GOT3 (cell line): ENCODE data around the gene DIP2B.

ENCODE experiments used
- DNase-seq: peaks from one replicate; lab custom pipeline; 2025; ENCODE audit warnings: mixed read lengths; lab: John Stamatoyannopoulos, UW

The DIP2B gene

DNA sequence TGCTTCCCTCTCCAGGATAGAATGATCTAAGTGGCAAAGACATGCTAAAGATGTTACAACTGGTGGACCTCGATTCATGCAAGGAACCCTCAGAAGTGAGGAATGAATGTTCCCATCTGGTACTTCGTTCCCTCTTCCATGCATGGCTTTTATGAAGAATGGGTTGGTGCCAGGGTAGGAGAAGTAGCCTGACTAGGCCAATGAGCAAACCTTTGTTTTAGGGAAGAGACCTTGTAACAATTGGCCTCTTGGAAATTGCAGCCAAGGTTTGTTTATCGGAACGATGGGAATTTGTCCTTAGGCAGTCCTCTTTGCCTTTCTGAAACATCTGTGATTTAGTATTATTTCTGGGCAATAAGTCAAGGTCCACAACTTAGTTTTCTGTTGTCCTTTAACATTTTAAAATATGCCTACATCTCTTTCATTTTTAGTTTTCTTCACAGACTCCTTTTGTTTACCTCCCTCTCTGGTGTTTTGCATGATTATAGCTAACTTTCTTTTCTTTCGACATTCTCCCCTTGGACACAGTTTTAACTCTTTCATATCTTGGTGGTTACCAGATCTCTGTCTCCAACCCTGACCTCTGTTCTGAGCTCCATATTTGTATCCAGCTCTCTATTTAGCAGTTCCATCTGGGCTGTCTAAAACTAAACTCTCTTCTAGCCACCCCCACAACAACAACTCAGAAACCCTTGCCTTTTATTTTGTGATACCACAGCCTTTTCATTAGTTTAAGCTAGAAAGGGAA is 70.0 kb downstream of the DIP2B start:
- no peak for DNase-seq

DNA sequence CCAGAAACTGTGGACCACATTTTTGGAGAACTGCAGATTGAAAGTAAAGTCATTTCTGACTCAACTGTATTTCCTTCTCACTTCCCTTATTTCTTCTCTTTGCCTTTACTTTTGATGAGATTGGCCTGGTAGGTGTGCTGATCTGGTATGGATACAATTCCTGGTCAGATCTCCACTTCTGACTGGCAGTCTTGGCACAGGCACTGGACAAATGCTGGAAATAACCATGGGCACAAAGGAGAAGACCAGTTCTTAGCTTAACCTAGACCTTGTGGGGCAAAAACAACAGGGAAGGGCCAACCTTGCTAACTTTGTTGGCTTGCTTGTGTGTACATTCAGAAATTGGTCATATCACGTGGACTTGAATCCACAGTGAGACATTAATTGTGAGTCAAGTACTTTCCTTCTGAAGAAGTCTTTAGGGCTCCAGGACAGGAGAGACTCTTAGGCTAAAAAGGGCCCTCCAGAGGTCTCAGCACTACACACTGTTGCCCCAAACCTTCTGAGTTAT is 75.0 kb downstream of the DIP2B start:
- DNase-seq, result no peak

DNA sequence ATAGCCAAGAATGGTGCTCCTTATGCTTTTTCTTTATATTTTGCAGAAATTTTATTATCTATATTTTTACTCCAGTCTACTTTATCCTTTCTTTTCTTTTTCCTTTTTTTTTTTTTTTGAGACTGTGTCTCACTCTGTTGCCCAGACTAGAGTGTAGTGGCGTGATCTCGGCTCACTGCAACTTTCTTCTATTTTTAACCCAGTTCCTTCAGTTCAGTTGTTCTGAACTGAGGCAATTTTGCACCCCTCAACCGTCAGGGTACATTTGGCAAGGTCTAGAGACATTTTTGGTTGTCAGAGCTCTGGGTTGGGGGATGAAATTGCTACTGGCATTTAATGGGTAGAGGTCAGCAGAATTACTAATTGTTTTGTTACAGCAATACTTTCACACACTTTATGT is 75.7 kb downstream of the DIP2B start:
- no peak for DNase-seq

DNA sequence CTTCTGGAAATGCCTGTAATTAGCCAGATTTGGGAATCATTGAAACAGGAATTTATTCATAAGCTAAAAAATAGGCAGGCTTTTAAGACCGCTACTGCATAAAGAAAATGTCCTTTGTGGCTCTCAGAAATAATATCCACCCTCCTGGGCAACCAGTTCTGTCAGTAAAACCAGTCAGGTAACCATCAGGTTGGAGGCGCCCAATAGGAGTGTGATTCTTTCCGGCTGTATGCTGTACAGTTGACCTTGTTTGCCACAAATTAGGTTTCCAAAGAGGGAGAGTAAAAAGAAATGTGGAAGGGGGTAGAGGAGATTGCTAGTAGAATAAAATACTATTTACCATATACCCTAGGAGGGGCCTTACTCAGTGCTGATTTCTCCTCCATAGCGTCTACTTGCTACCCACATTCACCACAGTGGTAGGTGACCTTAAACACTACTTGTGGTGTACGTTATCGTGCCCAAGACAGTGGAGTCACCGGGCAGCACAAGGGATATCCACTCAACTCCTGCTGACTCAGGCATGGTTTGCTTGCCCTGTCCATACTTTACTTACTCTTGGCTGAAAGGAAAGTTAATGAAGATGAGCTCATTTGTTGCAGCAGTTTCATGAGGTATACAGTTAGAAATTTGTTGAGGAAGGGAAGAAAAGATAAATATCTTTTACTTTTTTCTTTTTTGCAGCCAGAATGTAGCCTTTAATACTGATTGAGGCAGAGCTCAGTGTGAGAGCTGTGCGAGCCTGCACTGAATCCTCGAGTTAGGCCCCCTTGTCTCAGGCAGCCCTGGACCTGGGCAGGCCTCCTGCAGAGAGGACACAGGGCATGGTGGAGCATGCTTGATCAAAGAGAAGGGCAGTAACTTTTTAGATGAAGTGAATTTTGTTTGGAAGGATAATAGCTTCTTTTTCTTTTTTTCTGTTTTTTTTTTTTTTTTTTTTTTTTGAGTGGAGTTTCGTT is 76.7 kb downstream of the DIP2B start:
- DNase-seq, result no peak

DNA sequence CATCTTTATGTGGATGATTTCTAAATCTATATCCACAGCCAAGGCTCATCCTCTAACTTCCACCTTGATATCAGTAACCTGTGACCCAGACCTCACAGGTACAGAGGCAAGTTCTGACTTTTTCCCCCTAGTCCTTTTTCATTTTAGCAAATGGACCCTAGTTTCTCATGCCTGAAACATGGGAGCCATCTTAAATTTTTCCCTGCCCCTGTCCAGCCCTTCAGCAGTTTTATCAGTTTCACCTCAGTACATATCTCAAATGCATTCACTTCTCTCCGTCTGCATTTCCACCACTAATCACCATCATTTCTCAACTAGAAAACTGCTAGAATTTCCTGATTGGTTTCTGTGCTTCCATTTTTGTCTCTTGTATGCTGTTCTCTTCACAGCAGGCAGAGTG is 79.3 kb downstream of the DIP2B start:
- DNase-seq, result no peak

DNA sequence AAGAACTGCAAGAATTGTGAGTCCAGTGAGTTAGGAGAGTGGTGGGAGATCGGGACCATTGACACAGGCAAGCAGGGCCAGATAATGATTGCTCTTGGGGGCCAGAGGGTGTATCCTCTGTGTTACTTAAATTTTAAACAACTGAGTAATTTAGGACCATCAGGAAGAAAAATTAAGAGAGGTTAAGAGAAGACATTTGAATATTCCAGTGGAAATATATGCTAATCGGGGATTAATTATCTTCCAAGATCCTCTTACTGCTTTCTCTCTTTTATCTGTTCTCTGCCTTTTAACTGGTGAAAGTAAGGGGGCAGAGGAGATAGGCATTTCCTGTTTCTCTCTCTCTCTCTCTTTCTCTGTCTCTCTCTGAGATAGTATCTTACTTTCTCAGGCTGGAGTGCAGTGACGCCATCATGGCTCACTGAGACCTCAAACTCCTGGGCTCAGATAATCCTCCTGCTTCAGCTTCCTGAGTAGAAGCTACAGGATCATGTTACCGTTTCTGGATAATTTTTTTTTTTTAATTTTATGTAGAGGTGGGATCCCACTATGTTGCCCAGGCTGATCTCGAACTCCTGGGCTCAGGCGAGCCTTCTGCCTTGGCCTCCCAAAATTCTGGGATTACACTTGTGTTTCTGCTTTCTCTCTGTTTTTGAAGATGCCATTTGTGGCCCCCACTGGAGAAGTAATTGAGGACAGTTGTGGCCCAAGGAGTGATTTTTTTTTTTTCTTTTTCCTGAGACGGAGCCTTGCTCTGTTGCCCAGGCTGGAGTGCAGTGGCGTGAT is 85.1 kb downstream of the DIP2B start:
- no peak for DNase-seq

DNA sequence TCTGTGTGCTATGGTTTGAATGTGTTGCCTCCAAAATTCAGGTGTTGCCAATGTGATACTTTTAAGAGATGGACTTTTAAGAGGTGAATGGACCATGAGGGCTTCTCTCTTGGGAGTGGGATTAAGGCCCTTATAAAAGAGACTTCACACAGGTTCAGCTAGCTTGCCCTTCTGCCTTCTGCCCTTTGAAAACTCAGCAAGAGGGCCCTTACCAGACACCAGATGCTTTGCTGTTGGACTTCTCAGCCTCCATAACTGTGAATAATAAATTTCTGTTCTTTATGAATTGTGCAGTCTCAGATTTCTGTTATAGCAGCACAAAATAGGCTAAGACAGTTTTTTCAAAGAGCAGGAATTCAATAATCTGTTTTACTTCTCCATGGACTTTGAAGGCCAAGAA is 86.1 kb downstream of the DIP2B start:
- DNase-seq, result no peak

DNA sequence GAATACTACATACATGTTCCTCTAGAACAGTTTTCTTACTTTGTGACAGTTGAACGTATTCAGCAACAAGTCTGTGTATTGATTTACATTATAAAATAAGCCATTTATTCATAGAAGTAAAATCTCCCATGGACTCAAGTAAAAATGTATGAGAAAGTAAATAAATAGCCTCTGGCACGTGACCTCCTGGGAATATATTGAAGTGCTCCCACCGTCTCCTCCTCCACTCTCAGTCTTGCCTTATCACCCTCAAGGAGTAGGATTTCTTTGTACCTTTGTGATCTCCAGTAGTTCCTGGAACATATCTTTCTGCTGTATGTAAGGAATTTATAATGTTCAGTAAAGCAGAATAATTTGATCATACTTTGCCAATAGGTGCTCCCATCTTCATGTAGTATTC is 90.9 kb downstream of the DIP2B start:
- no peak for DNase-seq

DNA sequence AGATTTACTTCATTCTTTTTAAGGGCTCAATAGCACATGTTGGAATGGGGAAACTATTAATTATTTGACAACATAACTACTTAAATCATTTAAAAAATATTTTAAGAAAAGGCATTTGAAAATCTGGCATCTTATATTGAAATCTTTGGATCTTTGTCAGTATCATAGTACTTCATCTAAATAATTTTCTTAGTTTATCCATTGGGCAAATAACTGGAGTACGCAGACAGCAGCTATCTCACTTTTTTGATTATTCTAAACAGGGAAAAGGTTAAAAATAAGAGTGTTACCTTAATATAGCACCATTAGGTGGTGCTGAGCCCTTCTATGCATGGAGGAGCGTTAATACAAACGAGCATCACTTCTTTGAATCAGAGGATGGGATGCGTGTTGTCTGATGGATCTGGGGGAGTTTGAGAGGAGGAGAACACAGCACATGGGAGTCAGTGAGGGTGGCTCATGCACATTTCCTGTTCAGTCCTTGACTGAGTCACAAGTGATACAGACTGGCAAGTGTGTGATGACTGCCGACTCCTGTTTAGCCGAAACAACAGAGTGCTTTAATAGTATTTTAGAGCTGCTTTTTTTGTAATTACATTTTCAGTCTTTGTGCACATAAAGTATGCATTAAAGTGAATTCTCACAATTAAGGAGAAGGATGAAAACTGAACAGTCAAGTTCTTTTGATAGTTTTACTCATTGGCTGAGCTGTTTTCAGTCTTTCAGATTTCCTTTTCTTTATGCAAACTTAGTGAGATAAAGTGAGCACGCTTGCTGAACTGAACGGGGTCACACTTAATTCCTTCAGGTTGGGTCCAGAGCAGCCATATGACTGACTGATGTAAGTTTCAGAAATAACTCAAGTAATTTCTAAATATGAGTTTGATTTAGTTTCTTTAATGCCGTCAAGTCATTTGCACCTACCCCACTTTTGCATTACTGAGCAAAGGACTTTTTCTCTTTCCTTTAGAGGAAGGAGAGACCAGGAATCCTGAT is 92.7 kb downstream of the DIP2B start:
- no peak for DNase-seq

DNA sequence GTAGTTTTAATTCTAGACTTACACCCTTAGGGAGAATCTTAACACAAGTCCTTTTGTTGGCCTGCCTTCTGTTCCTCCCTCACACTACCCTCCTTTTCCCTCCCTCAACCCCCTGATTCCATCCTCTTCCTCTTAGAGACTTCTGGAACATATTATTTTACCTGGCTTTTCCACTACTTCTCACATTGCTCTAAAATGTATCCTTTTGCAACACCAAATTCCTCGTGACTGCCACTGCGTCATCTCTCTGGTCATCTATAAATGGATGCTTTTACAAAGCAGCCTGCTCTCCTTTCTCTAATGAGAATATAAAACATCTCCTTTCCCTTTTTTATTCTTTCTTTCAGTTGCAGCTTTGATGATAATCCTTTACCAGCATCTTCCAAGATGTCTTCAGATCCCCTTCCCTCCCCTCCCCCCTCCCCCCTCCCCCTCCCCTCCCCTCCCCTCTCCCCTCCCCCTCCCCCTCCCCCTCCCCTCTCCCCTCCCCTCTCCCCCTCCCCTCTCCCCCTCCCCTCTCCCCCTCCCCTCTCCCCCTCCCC is 93.6 kb downstream of the DIP2B start:
- no peak for DNase-seq

DNA sequence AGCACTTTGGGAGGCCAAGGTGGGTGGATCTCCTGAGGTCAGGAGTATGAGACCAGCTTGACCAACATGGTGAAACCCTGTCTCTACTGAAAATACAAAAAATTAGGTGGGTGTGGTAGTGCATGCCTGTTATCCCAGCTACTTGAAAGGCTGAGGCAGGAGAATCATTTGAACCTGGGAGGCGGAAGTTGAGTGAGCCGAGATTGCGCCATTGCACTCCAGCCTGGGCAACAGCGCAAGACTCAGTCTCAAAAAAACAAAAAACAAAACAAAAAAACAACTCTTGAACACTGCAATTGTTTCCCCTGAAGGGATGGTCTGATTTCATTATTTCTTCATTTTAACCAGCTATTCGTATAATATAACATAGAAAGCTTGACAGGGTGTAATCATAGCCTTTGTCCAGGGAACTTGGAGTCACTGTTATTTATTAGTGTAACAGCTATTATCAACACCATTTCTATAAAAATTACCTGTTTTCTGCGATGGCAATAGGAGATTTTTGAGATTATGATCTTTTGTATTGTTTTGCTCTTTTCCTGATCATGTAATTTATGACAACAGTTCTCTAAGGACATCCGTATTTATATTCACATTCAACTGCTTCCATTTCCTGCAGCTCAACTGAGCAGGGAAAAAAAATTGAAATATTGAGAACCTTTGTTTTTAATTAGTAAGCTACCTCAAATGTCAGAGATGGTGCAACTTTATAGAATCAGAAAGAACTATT is 94.7 kb downstream of the DIP2B start:
- DNase-seq, result no peak

DNA sequence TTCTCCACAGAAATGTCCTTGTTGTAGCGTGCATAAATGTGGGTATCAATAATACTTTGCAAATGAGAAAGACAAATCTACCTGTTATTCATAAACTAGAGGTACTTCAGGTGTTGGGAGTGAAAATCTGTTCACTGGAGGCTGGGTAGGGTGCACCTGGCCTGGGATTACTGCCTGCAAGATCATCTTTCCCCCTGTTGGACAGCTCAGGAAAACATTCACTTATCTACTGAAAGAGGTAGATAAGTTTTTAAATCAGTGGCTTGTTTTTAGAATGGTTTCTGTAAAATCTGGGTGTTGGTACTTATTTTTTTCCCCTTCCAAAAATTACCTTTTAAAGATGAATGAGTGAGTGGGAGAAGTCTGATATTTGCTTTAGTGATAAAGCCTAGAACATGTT is 95.6 kb downstream of the DIP2B start:
- DNase-seq, result no peak

DNA sequence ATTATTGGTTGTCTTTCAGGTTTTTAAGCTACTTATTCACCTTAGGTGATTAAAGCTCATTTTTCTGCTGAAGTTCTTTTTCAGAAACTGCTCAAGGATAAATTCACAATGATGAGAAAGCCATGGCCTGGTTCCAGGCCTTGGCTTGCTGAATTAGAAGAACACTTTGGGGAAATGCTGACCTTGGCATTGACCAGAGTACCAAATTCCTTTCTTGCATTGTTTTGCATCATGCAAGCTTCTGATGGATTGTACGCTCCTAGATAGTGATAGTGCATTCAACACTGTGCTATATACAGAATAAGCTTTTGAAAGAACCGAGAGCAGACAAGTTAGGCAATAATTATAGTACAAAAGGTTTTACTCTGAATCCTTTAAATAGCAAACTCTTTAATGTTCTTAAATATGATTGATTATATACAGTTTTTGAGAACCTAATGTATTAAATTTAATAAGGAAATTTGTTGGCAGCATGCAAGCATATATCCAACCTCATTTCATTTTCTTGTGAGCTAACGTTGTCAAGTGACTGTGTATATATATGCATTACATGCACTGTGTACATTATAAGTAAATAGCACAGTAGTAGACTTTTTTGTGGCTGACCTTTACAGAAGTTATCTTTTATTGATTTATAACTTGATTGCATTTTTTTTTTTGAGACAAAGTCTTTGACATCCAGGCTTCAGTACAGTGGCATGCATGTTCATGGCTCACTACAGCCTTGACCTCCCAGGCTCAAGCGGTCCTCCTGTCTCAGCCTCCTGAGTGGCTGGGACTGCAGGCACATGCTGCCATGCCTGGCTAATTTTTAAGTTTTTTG is 99.2 kb downstream of the DIP2B start:
- DNase-seq, result no peak

DNA sequence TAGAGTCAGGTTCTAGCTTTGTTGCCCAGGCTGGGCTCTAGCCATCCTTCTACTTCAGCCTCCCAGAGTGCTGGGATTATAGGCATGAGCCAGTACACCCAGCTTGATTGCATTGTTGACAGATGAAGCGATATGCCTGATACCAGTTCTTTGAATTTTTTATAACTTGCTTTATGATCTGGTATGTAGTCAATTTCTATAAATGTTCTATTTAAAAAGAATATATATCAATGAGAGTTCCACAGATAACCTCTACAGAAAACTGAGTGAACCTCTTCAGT is 99.8 kb downstream of the DIP2B start:
- no peak for DNase-seq

DNA sequence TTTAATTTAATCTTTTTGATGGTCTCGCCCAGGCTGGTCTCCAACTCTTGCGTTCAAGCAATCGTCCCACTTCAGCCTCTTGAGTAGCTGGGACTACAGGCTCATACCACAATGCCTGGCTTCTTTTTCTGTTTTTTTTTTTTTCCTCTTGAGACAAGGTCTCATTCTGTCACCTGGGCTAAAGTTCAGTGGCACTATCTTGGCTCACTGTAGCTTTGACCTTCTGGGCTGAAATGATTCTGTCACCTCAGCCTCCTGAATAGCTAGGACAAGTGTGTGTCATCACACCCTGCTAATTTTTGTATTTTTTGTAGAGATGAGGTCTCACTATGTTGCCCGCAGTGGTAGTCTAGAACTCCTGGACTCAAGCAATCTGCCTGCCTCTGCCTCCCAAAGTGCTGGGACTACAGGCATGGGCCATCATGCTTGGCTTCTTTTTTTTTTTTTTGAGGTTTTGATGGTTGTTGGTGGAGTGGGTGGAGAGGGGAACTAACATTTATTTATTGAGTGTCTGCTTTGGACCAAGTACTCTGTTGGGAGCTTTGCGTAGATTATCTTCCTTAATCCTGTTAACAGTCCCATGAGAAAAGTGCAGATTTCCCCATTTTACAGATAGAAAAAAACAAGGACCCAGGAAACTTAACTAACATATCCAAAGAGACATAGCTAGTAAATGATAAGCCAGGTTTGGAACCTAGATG is 102.0 kb downstream of the DIP2B start:
- no peak for DNase-seq

DNA sequence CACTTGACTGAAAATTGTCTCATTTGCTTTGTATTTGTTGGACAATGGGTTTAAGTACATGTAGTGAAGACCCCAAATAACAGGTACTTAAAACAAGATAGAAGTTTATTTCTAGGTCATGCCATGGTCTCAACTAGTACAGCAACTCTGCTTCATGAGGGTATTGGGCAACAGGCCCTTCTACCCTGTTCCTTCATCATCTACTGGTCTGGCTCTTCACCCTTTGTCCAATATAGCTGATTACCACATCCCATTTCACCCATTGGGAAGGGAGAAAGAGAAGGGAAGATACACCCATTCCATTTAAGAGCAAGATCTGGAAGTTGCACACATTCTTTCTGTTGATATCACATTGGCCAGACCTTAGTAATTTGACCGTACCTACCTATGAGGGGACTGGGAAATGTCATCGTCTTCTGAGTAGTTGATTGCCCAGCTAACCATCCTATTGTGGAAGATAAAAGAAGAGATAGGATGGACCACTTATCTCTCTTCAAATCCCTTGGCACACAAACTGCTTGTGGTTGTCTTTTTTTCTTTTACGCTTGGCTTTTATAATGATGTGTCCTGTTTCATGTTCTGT is 104.6 kb downstream of the DIP2B start:
- no peak for DNase-seq

DNA sequence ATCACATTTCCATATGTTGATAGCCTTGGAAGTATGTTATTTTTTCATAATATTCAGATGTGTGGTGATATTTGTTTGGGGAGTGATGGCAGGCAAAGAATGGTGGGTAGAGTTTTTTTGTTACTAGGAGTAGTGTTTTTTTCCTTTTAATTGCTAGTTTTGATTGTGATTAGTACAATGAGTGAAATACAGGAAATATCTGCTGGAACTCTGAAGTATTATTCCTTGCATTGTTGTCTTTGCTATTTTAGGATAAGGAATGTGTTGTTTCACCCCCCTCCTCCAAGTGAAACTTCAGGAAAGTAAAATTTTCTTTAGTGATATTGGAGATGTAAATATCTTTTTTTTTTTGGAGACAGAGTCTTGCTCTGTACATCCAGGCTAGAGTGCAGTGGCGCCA is 105.4 kb downstream of the DIP2B start:
- no peak for DNase-seq

DNA sequence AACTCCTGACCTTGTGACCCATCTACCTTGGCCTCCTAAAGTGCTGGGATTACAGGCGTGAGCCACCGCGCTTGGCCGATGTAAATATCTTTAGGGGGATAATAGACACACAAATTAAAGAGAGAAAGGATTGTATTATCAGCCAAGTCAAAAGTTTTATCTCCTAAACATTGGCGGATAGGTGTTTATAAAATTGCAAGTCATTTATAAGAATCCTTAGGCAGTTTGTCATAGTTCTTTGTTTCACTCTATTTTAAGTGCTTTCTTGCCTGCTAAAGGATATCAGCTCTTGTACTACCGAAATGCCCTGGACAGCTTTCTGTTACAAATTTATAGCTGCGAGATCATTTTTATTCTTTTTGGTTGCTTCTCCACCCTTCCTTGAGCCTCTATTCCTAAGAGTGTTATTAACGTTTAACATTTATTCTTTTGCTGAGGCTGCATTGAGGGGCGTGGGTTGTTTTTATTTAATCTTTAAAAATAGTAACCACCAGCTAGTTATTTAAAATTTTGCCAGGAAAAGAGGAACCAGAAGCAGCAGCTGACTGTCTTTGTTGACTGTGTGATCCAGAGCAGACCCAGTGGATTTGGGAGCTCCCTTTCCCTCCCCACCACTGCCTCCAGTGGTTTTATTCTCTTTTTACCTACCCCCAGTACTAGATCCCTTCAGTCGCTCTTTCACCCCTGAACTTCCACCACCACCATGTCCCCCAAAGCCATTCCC is 106.4 kb downstream of the DIP2B start:
- DNase-seq, result no peak
